Central memory CD8-positive, alpha-beta T cell (primary cell): ENCODE data around the gene NOL4L.

Source experiments
- ATAC-seq: fragments of 150-1000 bp; cut with Tn5 transposase; replicated peaks from 2 replicates; pipeline ENCODE4 v1.10.0; 2022; ENCODE audit warnings: mild to moderate bottlenecking, moderate FRiP score, moderate number of reproducible peaks; ENCODE audit not compliant: poor library complexity, severe bottlenecking; ENCODE audit errors: extremely low read depth
- DNase-seq, 2 donors: peaks; one replicate each; pipeline ENCODE4 v3.0.0; 2021; ENCODE audit warnings: low spot score in 2 of 2
- H3K27ac Mint-ChIP-seq: one replicate; pipeline ENCODE4 v1.8.0; 2022; ENCODE audit warnings: low read depth, mild to moderate bottlenecking, moderate library complexity, mixed read lengths
- H3K27me3 Mint-ChIP-seq: one replicate; pipeline ENCODE4 v1.8.0; 2022; ENCODE audit warnings: mixed read lengths
- H3K36me3 Mint-ChIP-seq: one replicate; pipeline ENCODE4 v1.8.0; 2022; ENCODE audit warnings: mild to moderate bottlenecking, moderate library complexity, mixed read lengths; ENCODE audit not compliant: insufficient read depth
- H3K4me1 Mint-ChIP-seq: one replicate; pipeline ENCODE4 v1.8.0; 2022; ENCODE audit warnings: mixed read lengths
- H3K4me3 Mint-ChIP-seq: one replicate; pipeline ENCODE4 v1.8.0; 2022; ENCODE audit warnings: mild to moderate bottlenecking, moderate library complexity, mixed read lengths
- H3K9me3 Mint-ChIP-seq: one replicate; pipeline ENCODE4 v1.8.0; 2022; ENCODE audit warnings: mixed read lengths

The NOL4L gene

GRCh38 chr20:32541323-32542258 is 43.5 kb downstream of the NOL4L start:
- Mint-ChIP-seq H3K27me3 (no peaks in the 10 kb centered on the region), H3K4me1 (peaks cover 65% of the 10 kb centered on the region), H3K27ac (peak overlapping the region; percentile 99), H3K36me3 (peaks cover 12% of the 10 kb centered on the region), H3K9me3 (no peaks in the 10 kb centered on the region), H3K4me3 (peak overlapping the region; percentile 96)
- DNase-seq (no peak), ATAC-seq (no peak)

- no peaks in the 10 kb centered on the region for H3K9me3 Mint-ChIP-seq
- H3K36me3 Mint-ChIP-seq, result peaks cover 19% of the 10 kb centered on the region
- peak; percentile 42 to 63 for DNase-seq
- peak overlapping the region; percentile 96 for H3K4me3 Mint-ChIP-seq
- H3K4me1 Mint-ChIP-seq, result peaks cover 72% of the 10 kb centered on the region
- peak; percentile 45 for ATAC-seq
- H3K27ac Mint-ChIP-seq, result peak overlapping the region; percentile 99
- no peaks in the 10 kb centered on the region for H3K27me3 Mint-ChIP-seq
These were observed 45.1 kb downstream of the NOL4L start for GRCh38 chr20:32539817-32540675.

GRCh38 chr20:32539026-32539816 is 45.9 kb downstream of the NOL4L start:
- peaks cover 72% of the 10 kb centered on the region for H3K4me1 Mint-ChIP-seq
- H3K27me3 Mint-ChIP-seq, result no peaks in the 10 kb centered on the region
- DNase-seq (no peak), ATAC-seq (no peak)
- H3K36me3 Mint-ChIP-seq, result peaks cover 20% of the 10 kb centered on the region
- peak overlapping the region; percentile 99 for H3K27ac Mint-ChIP-seq
- no peaks in the 10 kb centered on the region for H3K9me3 Mint-ChIP-seq
- H3K4me3 Mint-ChIP-seq, result peak overlapping the region; percentile 96

- no peak for ATAC-seq
- DNase-seq, result no peak
- Mint-ChIP-seq H3K36me3 (peaks cover 23% of the 10 kb centered on the region), H3K27me3 (no peaks in the 10 kb centered on the region), H3K9me3 (no peaks in the 10 kb centered on the region), H3K4me3 (peak overlapping the region; percentile 96), H3K27ac (peak overlapping the region; percentile 99), H3K4me1 (peaks cover 72% of the 10 kb centered on the region)
These were observed 46.6 kb downstream of the NOL4L start for GRCh38 chr20:32538526-32538939.

- Mint-ChIP-seq H3K36me3 (peaks cover 23% of the 10 kb centered on the region), H3K27me3 (no peaks in the 10 kb centered on the region), H3K4me3 (peak overlapping the region; percentile 96), H3K9me3 (no peaks in the 10 kb centered on the region), H3K4me1 (peaks cover 72% of the 10 kb centered on the region), H3K27ac (peak overlapping the region; percentile 99)
- no peak for ATAC-seq
- no peak for DNase-seq
These were observed 47.2 kb downstream of the NOL4L start for GRCh38 chr20:32537657-32538525.

GRCh38 chr20:32536851-32537656 is 48.1 kb downstream of the NOL4L start:
- H3K9me3 Mint-ChIP-seq, result no peaks in the 10 kb centered on the region
- H3K4me3 Mint-ChIP-seq, result peak overlapping the region; percentile 96
- peak; percentile 6 for ATAC-seq

GRCh38 chr20:32535953-32536823 is 48.9 kb downstream of the NOL4L start:
- ATAC-seq, result peak; percentile 60
- DNase-seq, result peak; percentile 53 to 62
- no peaks in the 10 kb centered on the region for H3K27me3 Mint-ChIP-seq

More at GRCh38 chr20:32536851-32537656, 48.1 kb downstream of the NOL4L start:
- Mint-ChIP-seq H3K27ac (peak overlapping the region; percentile 98), H3K36me3 (peaks cover 24% of the 10 kb centered on the region), H3K4me1 (peaks cover 72% of the 10 kb centered on the region), H3K27me3 (no peaks in the 10 kb centered on the region)
- peak; percentile 37 for DNase-seq

GRCh38 chr20:32535316-32535952 is 49.7 kb downstream of the NOL4L start:
- peaks cover 25% of the 10 kb centered on the region for H3K36me3 Mint-ChIP-seq
- H3K4me1 Mint-ChIP-seq, result peaks cover 64% of the 10 kb centered on the region
- H3K9me3 Mint-ChIP-seq, result no peaks in the 10 kb centered on the region
- DNase-seq, result peak in 1 of 2 donors; percentile 31
- peak overlapping the region; percentile 96 for H3K4me3 Mint-ChIP-seq
- peak; percentile 24 for ATAC-seq
- peak overlapping the region; percentile 98 for H3K27ac Mint-ChIP-seq
- H3K27me3 Mint-ChIP-seq, result no peaks in the 10 kb centered on the region

More at GRCh38 chr20:32535953-32536823, 48.9 kb downstream of the NOL4L start:
- Mint-ChIP-seq H3K9me3 (no peaks in the 10 kb centered on the region), H3K27ac (peak overlapping the region; percentile 98), H3K4me1 (peaks cover 72% of the 10 kb centered on the region), H3K36me3 (peaks cover 25% of the 10 kb centered on the region), H3K4me3 (peak overlapping the region; percentile 96)

- no peak for ATAC-seq
- H3K27ac Mint-ChIP-seq, result peak overlapping the region; percentile 98
These were observed 50.4 kb downstream of the NOL4L start for GRCh38 chr20:32534661-32535240.

More at GRCh38 chr20:32534661-32535240, 50.4 kb downstream of the NOL4L start:
- Mint-ChIP-seq H3K4me3 (peak overlapping the region; percentile 96), H3K27me3 (no peaks in the 10 kb centered on the region), H3K4me1 (peaks cover 61% of the 10 kb centered on the region), H3K9me3 (no peaks in the 10 kb centered on the region), H3K36me3 (peaks cover 23% of the 10 kb centered on the region)
- DNase-seq, result no peak
